HG03095 (cell line): ENCODE measurements around the gene CACNA2D3.
"Not testable (repeated sequence)": the region's sequence is repeated elsewhere in the genome, so short reads cannot be mapped to it uniquely, and the experiment has no call there.

ENCODE experiments used
- ATAC-seq: cut with Tn5 transposase; IDR thresholded peaks from one replicate; pipeline ENCODE4 v1.9.1; 2021; ENCODE audit warnings: moderate library complexity; ENCODE audit not compliant: unreplicated experiment

The CACNA2D3 gene

DNA sequence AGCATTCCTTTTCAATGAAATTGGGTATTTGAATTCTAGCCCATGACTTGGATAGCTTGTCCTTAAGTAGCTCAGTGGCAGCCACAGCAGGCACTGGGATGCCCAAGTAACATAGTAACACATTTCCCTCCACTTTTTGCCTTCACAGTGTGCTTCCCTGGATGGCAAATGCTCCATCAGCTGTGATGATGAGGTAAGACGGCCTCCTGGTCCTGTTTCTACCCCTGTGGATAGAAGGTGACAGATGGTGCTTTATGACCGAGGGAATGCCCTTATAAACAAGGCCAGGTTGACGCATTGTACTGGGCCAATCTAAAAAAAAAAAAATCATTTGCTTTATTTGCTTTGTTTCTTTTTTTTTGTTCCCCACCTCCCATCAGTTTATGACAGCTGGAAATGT lies 847.3 kb downstream of the CACNA2D3 start:
- no peak for ATAC-seq

- ATAC-seq: no peak
These were observed 848.5 kb downstream of the CACNA2D3 start for GRCh38 chr3:54970895-54971294.

- no peak for ATAC-seq
These were observed 855.1 kb downstream of the CACNA2D3 start for GRCh38 chr3:54977439-54977838.

- ATAC-seq: not testable (repeated sequence)
These were observed 855.6 kb downstream of the CACNA2D3 start for GRCh38 chr3:54977946-54978345.

- ATAC-seq: no peak
These were observed 860.5 kb downstream of the CACNA2D3 start for GRCh38 chr3:54982807-54983206.

GRCh38 chr3:54983266-54984099 lies 861.1 kb downstream of the CACNA2D3 start:
- ATAC-seq: no peak

- ATAC-seq: no peak
These were observed 863.5 kb downstream of the CACNA2D3 start for GRCh38 chr3:54985856-54986255.

GRCh38 chr3:54986294-54986693 lies 863.9 kb downstream of the CACNA2D3 start:
- no peak for ATAC-seq

DNA sequence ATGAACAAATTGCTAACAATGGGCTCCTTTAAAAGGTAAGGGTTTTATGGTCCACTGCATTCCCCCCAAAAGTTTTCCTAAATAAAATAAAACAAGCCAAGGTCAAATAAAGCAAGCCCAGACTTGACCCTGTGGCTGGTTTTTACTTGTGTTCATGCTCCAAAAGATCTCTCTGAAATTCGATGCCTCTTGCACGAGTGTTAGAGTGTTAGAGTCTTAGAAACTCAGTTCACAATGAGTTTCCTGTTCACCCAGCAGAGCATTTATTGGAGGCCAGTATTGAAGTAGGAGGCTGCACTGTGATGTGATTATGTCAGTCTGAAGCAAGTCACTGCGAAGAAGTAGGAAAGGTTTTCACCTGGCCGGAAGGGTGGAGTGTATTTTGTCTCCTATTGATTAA lies 865.4 kb downstream of the CACNA2D3 start:
- no peak for ATAC-seq

DNA sequence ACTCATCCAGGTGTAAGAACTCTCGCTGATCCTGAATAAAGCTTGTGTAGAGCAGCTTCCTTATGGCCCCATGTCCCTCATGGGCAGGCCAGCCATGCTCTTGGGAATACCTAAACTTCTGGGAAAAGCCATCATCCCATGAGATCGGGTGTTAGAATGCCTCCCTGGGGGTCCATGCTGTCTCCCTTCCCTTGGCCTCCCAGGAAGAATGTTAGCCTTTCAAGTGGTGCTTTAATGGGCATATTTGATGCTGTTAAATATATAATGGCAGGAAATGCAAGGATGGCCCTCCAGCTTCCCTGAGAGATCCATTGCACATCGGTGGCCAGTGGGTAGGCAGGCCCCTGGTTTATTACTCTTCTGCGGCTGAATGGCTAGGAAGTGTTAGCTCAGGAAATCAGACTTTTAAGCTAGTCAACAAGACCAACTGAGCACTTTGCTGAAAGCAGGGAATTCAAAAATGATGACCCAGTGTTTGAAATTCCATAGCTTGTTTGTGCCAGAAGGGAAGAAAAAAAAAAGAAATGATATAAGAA lies 866.0 kb downstream of the CACNA2D3 start:
- no peak for ATAC-seq

DNA sequence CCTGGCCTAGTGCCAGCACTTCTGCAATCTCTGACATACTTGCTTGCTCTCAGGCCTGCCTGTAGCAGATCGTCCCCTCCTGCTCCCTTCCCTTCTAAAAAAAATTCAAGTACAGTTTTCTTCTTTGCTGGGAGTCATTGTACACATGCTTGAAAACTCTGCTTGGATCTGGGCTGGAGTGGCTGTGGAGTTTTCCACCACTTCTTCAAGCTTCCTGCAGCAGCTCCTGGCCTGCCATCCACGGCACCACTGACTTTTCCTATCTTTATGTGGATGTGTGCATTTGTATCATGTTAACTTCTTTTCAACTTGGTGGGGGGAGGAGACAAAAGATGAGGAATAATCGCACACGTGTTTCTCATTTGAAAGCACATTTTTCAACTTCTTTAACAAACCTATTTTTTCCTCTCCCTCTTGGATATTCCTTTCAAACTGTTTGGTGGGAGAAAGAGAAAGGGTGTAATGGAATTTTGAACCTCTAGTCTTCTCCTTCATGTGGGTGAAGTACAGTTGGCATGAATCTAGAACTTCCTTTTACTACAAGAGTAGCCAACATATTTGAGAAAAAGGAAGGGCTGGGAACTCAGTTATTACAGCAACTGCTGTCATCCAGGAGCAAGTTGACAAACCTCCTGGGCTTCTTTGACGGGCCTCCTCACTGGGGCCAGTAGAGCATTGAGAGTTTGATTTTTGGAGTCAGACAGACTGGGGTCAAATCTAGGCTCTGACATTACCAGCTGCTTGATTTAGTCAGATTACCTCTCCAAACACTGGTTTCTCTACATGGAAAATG lies 866.7 kb downstream of the CACNA2D3 start:
- no peak for ATAC-seq

GRCh38 chr3:54994111-54994513 lies 871.8 kb downstream of the CACNA2D3 start:
- no peak for ATAC-seq

- ATAC-seq: no peak
These were observed 876.8 kb downstream of the CACNA2D3 start for GRCh38 chr3:54999159-54999558.

GRCh38 chr3:54999811-55000210 lies 877.5 kb downstream of the CACNA2D3 start:
- ATAC-seq: no peak

DNA sequence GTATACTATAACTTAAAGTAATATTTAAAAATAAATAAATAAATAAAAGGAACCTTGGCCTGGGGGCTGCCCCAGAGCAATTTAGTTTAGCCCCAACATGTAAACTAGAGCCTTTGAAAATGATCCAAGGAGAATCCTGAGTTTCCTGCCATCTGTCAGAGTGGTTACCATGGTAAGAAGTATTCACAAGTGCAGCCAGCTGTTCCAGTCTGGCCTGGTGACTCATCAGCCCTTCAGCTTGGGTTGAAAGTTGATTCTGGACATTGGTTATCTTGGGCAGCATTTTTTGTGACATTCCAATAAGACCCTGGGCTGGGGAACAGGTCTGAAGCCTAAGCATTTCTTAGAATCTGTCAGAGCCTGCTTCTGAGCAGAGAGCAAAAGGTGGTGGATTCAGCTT lies 878.2 kb downstream of the CACNA2D3 start:
- no peak for ATAC-seq

- no peak for ATAC-seq
These were observed 878.6 kb downstream of the CACNA2D3 start for GRCh38 chr3:55000953-55001352.

GRCh38 chr3:55002416-55002930 lies 880.1 kb downstream of the CACNA2D3 start:
- ATAC-seq: no peak

GRCh38 chr3:55006244-55006676 lies 883.9 kb downstream of the CACNA2D3 start:
- no peak for ATAC-seq

GRCh38 chr3:55007971-55008370 lies 885.6 kb downstream of the CACNA2D3 start:
- no peak for ATAC-seq

GRCh38 chr3:55009372-55009771 lies 887.0 kb downstream of the CACNA2D3 start:
- ATAC-seq: no peak

DNA sequence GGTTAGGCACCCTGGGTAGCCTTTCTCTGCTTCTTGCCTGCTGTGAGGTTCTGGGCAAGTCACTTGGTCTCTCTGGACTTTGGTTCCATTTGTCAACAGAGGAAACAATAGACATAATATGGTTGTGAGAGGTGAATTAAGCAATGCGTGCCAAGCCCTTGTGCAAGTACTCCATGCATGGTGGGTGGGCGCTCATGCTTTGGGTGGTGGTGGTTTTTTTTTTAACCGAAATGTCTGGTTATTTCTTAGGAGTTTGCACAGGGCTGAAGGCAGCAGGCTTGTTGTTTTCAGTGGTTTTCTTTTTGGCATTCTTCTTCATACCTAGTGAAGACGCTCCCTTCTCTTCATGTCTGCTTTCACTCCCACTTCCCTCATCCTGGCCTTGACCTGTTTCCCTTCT lies 889.7 kb downstream of the CACNA2D3 start:
- no peak for ATAC-seq
